ENCODE measurements around the gene KRT2. TPM values are rescaled to one million over a fixed set of nuclear protein-coding genes. Genes with fewer than 3 reads are reported as not detected.

Gene KRT2
- total RNA-seq, 2 donors from 2014 or later = 1.4 TPM; not detected in 1

DNA sequence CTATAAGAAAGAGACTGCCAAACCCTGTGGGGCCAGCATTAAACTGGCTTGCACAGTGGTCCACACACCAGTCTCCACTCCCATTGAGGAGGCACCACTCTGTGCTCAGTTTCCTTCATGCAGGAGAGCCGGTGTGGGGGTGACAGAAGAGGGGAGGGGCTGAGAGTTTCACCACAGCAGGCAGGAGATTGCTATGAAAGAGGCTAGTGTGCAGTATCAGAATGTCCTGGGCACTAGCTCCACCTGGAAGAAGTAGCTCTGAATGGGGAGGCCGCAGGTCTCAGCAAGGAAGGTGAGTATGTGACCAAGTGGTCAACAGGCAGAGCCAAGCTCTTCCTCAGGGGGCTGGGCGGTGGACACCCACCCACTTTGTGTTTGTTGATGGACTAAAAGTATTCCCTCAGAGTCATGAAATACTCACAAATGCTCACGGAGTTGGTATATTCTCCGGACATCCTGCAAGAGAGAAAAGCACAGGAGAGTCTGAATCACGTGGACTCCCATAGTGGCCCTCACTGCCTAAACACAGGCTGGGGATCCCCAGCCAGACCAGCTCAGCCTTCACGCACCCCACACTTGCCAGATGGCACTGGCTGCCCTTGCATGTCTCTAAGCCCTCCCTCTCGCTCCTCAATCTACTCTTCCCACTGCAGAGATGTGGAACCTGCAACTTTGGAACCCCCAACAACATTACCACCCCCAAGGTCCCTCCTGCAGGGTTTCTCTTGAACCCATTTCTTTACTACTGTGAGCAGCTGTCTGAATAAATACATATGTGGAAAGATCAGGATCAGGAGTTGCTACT lies 43.0 kb downstream of the KRT2 start:
- Histone ChIP-seq H3K27ac (no peak overlapping the region), H3K4me3 (no peak overlapping the region), H3K36me3 (no peaks in the 10 kb centered on the region), H3K27me3 (replicated peaks; ENCODE audit: insufficient read depth) (no peaks in the 10 kb centered on the region), H3K4me1 (ENCODE audit: control insufficient read depth in 1 of 2, low read depth in 2 of 2) (no peaks in the 10 kb centered on the region), H3K9me3 (no peaks in the 10 kb centered on the region)
- DNase-seq (ENCODE audit: low spot score) (no peak), ATAC-seq (ENCODE audit: insufficient number of reproducible peaks, low FRiP score, low read depth) (no peak)
- no peak for TF ChIP-seq CTCF (IDR thresholded peaks at IDR 0.05)

DNA sequence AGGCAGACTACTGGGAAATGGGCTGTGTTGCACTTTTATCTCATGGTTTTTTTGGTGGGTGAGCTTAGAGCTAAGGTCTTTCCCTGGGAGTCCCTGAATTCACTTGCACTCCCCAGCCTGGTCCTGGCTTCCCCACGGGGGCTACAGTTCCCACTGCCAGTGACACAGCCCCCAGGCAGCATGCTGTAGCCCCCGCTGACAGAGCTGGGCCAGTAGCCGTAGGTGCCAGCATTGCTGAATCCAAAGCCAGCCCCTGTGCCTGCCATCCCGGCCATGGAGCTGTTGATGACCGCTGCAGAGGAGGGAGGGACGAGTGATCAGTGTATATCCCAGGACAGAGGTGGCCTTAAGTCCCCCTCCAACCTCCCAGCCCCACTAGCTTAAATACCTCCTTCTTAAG lies 43.9 kb downstream of the KRT2 start:
- Histone ChIP-seq H3K27ac (no peak overlapping the region), H3K27me3 (replicated peaks; ENCODE audit: insufficient read depth) (no peaks in the 10 kb centered on the region), H3K36me3 (no peaks in the 10 kb centered on the region), H3K4me3 (no peak overlapping the region), H3K4me1 (ENCODE audit: control insufficient read depth in 1 of 2, low read depth in 2 of 2) (no peaks in the 10 kb centered on the region), H3K9me3 (no peaks in the 10 kb centered on the region)
- DNase-seq (ENCODE audit: low spot score) (no peak), ATAC-seq (ENCODE audit: insufficient number of reproducible peaks, low FRiP score, low read depth) (no peak)
- TF ChIP-seq CTCF (IDR thresholded peaks at IDR 0.05) = no peak

DNA sequence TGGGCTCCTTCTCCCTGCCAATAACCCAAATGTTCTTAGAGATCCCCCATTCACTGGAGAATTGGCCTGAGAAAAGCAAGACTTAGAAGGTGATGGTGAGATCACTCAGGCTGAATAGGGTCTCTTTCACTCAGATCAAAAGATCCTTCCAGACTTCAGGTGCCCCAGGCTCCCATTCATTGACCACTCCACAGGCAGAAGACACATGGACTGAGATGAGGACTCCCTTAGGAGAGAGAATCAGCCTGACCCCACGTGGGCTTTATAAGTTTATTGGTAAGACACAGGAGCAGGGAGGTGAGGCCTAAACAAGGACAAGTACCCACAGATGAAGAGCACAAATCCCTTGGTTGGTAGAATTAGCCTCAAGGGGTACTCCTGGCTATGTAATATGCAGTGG lies 44.7 kb downstream of the KRT2 start:
- no peaks in the 10 kb centered on the region for H3K4me1 ChIP-seq (ENCODE audit: control insufficient read depth in 1 of 2, low read depth in 2 of 2)
- no peaks in the 10 kb centered on the region for H3K36me3 ChIP-seq
- no peak for TF ChIP-seq CTCF (IDR thresholded peaks at IDR 0.05)
- H3K27me3 ChIP-seq (replicated peaks; ENCODE audit: insufficient read depth) = no peaks in the 10 kb centered on the region
- H3K4me3 ChIP-seq = no peak overlapping the region
- DNase-seq (ENCODE audit: low spot score) = no peak
- ATAC-seq (ENCODE audit: insufficient number of reproducible peaks, low FRiP score, low read depth) = no peak
- H3K27ac ChIP-seq = no peak overlapping the region
- no peaks in the 10 kb centered on the region for H3K9me3 ChIP-seq

DNA sequence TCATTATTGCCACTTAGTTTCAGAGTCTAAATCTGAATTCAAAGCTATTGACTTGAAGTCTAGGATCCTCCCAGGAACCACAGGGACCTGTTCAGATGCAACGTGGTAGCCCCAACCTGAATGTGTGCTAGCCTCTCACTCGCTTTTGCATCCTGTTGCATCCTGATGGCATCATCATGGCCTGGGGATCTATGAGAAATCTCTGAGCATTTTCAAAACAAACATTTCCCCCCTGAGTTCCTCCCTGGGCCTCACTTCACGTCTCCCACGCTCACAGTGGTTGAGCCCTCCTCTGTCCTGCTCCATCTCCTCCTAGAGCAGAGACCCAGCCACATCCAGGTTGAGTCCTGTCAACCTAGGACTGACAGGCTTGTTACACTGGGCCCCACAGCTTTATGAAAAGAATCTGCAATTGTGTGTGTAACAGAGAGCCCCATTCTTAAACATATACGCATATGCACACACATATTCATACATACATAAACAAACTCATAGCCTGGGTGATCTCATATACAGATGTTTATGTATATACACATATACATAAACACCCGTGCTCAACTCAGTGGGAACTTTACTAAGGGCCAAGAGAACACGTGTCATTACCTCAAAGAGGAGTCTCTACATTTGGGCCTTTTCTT lies 45.3 kb downstream of the KRT2 start:
- Histone ChIP-seq H3K36me3 (no peaks in the 10 kb centered on the region), H3K27ac (no peak overlapping the region), H3K27me3 (replicated peaks; ENCODE audit: insufficient read depth) (no peaks in the 10 kb centered on the region), H3K4me3 (no peak overlapping the region), H3K4me1 (ENCODE audit: control insufficient read depth in 1 of 2, low read depth in 2 of 2) (no peaks in the 10 kb centered on the region), H3K9me3 (no peaks in the 10 kb centered on the region)
- ATAC-seq (ENCODE audit: insufficient number of reproducible peaks, low FRiP score, low read depth) (no peak), DNase-seq (ENCODE audit: low spot score) (no peak)
- no peak for TF ChIP-seq CTCF (IDR thresholded peaks at IDR 0.05)

- H3K36me3 ChIP-seq = no peaks in the 10 kb centered on the region
- no peaks in the 10 kb centered on the region for H3K27me3 ChIP-seq (replicated peaks; ENCODE audit: insufficient read depth)
- no peaks in the 10 kb centered on the region for H3K4me1 ChIP-seq (ENCODE audit: control insufficient read depth in 1 of 2, low read depth in 2 of 2)
- no peak overlapping the region for H3K27ac ChIP-seq
- TF ChIP-seq CTCF (IDR thresholded peaks at IDR 0.05) = no peak
- no peak overlapping the region for H3K4me3 ChIP-seq
- no peak for ATAC-seq (ENCODE audit: insufficient number of reproducible peaks, low FRiP score, low read depth)
- no peak for DNase-seq (ENCODE audit: low spot score)
- no peaks in the 10 kb centered on the region for H3K9me3 ChIP-seq
These were observed 45.9 kb downstream of the KRT2 start for GRCh38 chr12:52606096-52606495.

Data from thoracic aorta (tissue), 2 donors.